ENCODE data around the gene MALAT1.
"Not testable (repeated sequence)": the region's sequence is repeated elsewhere in the genome, so short reads cannot be mapped to it uniquely, and the experiment has no call there.

The MALAT1 gene

DNA sequence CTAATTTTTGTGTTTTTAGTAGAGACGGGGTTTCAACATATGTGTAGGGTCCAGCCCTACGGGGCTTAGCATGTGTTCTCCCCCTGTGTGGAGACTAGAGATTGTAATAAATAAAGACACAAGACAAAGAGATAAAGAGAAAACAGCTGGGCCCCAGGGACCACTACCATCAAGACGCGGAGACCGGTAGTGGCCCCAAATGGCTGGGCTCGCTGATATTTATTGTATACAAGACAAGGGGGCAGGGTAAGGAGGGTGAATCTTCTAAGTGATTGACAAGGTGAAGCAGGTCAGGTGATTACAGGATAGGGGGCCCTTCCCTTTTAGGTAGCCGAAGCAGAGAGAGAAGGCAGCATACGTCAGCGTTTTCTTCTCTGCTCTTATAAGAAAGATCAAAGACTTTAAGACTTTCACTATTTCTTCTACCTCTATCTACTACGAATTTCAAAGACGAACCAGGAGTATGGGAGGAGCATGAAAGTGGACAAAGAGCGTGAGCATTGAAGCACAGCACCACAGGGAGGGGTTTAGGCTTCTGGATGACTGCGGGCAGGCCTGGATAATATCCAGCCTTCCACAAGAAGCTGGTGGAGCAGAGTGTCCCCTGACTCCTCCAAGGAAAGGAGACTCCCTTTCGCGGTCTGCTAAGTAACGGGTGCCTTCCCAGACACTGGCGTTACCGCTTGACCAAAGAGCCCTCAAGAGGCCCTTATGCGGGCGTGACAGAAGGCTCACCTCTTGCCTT, 23.1 kb downstream of the MALAT1 start:
- DNase-seq (ENCODE audit: low read depth in 2 of 2): not testable (repeated sequence)

- DNase-seq (ENCODE audit: low read depth in 2 of 2): not testable (repeated sequence)
These were observed 24.1 kb downstream of the MALAT1 start for GRCh38 chr11:65522718-65523630.

DNA sequence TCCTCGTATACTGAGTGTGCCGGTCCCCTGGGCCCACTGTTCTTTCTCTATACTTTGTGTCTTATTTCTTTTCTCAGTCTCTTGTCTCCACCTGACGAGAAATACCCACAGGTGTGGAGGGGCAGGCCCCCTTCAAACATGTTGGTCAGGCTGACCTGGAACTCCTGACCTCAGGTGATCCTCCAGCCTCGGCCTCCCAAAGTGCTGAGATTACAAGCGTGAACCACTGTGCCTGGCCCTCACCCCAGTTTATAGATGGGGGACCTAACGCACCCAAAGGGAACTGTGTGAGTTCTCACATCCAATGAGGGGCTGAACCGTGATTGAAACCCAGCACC, 24.8 kb downstream of the MALAT1 start:
- not testable (repeated sequence) for DNase-seq (ENCODE audit: low read depth in 2 of 2)

DNA sequence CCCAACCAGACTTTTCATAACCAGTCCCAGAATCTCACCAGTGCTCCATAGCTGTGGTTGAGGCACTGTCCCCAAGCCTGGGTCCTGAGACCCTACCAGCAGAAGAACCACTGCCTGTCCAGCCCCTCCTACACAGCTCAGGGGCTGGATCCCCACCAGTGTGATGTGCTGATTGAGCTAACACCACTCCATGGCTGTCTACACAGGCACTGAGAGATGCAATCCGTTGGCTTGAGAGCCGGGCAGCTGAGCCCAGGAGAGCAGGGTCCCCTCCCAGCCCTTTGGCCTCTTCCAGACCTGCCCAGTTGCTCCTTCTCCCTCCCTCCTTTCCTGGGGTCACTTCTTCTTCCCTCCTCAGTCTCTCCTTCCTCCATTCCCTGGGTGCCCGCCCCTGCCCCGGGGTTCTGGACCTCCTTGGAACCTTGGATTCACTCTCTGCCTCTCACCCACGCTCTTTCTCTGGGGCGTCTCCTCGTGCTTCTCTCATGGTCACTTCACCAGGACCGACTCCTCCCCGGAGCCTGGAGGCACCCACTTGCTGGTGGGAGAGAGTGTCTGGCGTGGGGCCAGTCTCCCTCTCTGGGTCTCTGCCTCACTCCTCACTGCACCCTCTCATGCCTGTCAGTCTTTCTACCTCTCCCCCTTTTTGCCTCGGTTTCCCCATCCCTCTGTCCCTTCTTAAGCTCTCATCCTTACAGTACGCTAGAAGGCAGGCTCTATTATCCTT, 25.3 kb downstream of the MALAT1 start:
- no peak for DNase-seq (ENCODE audit: low read depth in 2 of 2)

GRCh38 chr11:65524741-65525545, 26.1 kb downstream of the MALAT1 start, which contains the start of gene SCYL1:
TSS of gene SCYL1 (plus strand) at chr11:65525083. CDS start at chr11:65525154, 71 bp downstream.
- peak; percentile 82 for DNase-seq (ENCODE audit: low read depth in 2 of 2)

GRCh38 chr11:65525546-65526480, 27.0 kb downstream of the MALAT1 start:
- no peak for DNase-seq (ENCODE audit: low read depth in 2 of 2)

- DNase-seq (ENCODE audit: low read depth in 2 of 2): no peak
These were observed 27.9 kb downstream of the MALAT1 start for GRCh38 chr11:65526744-65527143.

- DNase-seq (ENCODE audit: low read depth in 2 of 2): no peak
These were observed 30.0 kb downstream of the MALAT1 start for GRCh38 chr11:65528819-65529350.

GRCh38 chr11:65529475-65530156, 30.8 kb downstream of the MALAT1 start:
- DNase-seq (ENCODE audit: low read depth in 2 of 2): no peak

DNA sequence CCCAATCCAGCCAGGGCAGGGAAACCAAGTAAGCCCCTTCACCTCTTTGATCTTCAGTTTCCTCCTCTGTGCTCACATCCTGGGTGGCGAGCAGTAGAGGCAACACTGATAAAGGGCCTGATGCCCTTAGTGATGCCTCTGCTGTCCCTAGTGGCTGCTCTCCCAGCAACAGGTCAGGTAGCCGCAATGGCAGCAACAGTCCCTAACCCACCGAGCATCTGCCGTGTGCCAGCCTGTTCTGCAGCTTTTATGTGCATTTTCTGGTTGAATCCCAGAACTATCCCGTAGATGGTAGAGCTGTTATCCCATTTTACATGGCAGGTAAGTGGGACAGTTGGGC, 31.3 kb downstream of the MALAT1 start:
- DNase-seq (ENCODE audit: low read depth in 2 of 2): no peak

- no peak for DNase-seq (ENCODE audit: low read depth in 2 of 2)
These were observed 33.7 kb downstream of the MALAT1 start for GRCh38 chr11:65532388-65533064.

GRCh38 chr11:65535102-65535501, 36.3 kb downstream of the MALAT1 start:
- no peak for DNase-seq (ENCODE audit: low read depth in 2 of 2)

DNA sequence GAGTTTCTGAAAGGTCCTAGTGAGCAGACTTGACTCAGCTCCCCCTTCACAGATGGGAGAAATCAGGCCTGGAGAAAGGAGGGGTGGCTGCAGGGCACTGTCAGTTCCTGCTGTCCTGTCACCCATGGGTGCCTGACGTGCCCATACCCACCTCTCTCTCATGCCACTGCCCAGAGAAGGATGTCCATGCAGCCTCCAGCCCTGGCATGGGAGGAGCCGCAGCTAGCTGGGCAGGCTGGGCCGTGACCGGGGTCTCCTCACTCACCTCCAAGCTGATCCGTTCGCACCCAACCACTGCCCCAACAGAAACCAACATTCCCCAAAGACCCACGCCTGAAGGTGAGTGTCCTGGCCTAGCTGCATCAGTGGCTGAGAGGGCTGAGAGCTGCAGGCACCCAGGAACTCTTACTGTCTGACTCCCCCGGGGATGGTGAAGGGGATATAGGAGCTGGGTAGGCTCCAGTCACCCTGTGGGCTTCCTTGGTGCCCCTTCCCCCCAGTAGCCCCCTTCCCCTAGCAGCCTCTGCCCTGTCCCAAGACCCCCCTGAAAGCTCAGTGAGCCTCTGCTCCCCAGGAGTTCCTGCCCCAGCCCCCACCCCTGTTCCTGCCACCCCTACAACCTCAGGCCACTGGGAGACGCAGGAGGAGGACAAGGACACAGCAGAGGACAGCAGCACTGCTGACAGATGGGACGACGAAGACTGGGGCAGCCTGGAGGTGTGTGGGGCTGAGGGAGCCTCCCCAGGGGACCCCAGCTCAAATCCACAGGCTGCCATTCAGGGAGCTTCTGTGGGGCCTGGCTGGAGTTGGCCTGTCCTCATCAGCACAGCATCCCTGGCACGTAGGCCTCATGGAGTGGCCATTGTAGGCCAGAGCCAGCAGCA, 37.8 kb downstream of the MALAT1 start:
- DNase-seq (ENCODE audit: low read depth in 2 of 2): no peak

DNA sequence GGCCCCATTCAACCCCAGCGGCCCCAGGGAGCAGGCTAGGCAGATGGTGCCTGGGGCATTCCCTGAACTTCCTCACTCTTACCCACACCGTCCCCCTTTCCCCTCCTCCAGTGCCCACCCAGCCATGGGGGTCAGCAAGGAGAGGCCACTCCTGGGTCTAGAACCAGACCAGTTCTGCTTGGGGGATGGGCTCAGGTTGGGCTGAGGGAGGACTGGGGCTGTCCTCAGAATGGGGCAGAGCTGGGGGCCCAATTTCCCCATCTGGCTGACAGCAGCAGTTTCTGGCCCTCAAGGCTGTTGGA, 38.4 kb downstream of the MALAT1 start:
- DNase-seq (ENCODE audit: low read depth in 2 of 2): no peak

GRCh38 chr11:65537620-65538231, 38.9 kb downstream of the MALAT1 start:
- no peak for DNase-seq (ENCODE audit: low read depth in 2 of 2)

- no peak for DNase-seq (ENCODE audit: low read depth in 2 of 2)
These were observed 39.5 kb downstream of the MALAT1 start for GRCh38 chr11:65538232-65538914.

Measured in stimulated activated CD4-positive, alpha-beta T cell treated with anti-CD3 and anti-CD28 coated beads, Interleukin-1b, Interleukin-23, amount 100 ng/mL, for 4 hours (primary cell).